ENCODE results near the gene KIF26B. TPM values are rescaled to one million over a fixed set of nuclear protein-coding genes. Genes with fewer than 3 reads are reported as not detected.

KIF26B gene
- total RNA-seq, 1 experiment from 2014 or later, result 1.2 TPM

DNA sequence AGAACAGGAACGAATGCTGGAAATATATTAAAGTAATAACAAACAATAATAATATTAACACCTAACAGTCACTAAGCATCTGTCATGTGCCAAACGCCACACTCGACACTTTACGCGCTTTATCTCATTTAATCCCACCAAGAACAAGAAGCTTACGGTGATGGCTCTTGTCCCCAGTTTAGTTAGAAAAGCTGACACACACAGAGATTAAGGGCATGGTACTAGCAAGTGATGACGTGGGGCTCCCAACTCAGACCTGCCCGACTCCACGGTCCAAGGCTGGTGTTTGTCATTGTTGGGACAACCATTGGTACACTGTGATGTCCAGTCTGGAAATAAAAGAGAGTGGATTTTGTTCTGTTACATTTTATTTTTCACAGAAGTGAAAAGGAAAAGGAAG, 41.1 kb upstream of the KIF26B start (continued):
- TF ChIP-seq, protein P1, sequence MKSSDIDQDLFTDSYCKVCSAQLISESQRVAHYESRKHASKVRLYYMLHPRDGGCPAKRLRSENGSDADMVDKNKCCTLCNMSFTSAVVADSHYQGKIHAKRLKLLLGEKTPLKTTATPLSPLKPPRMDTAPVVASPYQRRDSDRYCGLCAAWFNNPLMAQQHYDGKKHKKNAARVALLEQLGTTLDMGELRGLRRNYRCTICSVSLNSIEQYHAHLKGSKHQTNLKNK (CRISPR knock-in tag; IDR thresholded peaks at IDR 0.05), result no peak
- TF ChIP-seq KAT7 (CRISPR knock-in tag; IDR thresholded peaks at IDR 0.05; ENCODE audit: borderline replicate concordance) (no peak), TCF7 (CRISPR knock-in tag; IDR thresholded peaks at IDR 0.05; ENCODE audit: low read depth) (no peak), PRRX2 (CRISPR knock-in tag; IDR thresholded peaks at IDR 0.05) (no peak)
- TF ChIP-seq, protein P2, sequence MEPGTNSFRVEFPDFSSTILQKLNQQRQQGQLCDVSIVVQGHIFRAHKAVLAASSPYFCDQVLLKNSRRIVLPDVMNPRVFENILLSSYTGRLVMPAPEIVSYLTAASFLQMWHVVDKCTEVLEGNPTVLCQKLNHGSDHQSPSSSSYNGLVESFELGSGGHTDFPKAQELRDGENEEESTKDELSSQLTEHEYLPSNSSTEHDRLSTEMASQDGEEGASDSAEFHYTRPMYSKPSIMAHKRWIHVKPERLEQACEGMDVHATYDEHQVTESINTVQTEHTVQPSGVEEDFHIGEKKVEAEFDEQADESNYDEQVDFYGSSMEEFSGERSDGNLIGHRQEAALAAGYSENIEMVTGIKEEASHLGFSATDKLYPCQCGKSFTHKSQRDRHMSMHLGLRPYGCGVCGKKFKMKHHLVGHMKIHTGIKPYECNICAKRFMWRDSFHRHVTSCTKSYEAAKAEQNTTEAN (CRISPR knock-in tag; IDR thresholded peaks at IDR 0.05), result no peak
- TF ChIP-seq, protein P3, sequence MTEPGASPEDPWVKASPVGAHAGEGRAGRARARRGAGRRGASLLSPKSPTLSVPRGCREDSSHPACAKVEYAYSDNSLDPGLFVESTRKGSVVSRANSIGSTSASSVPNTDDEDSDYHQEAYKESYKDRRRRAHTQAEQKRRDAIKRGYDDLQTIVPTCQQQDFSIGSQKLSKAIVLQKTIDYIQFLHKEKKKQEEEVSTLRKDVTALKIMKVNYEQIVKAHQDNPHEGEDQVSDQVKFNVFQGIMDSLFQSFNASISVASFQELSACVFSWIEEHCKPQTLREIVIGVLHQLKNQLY (CRISPR knock-in tag; IDR thresholded peaks at IDR 0.05), result no peak

DNA sequence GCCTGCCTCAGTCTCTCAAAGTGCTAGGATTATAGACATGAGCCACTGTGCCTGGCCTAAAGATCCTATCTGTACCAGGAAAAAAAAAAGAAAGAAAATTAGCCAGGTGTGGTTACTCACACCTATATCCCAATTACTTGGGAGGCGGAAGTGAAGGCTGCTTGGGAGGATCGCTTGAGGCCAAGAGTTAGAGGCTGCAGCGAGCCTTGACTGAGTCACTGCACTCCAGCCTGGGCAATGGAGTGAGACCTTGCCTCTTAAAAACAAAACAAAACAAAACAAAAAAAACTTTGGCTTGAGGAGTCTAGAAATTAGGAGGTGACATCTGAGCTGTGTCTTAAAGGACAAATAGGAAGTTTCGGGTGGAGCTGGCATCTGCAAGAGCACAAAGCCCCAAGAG, 38.7 kb upstream of the KIF26B start:
- TF ChIP-seq ZNF263 (CRISPR knock-in tag; IDR thresholded peaks at IDR 0.05; ENCODE audit: low read depth), result no peak
- TF ChIP-seq, protein P4, sequence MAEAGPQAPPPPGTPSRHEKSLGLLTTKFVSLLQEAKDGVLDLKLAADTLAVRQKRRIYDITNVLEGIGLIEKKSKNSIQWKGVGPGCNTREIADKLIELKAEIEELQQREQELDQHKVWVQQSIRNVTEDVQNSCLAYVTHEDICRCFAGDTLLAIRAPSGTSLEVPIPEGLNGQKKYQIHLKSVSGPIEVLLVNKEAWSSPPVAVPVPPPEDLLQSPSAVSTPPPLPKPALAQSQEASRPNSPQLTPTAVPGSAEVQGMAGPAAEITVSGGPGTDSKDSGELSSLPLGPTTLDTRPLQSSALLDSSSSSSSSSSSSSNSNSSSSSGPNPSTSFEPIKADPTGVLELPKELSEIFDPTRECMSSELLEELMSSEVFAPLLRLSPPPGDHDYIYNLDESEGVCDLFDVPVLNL (CRISPR knock-in tag; IDR thresholded peaks at IDR 0.05; ENCODE audit: borderline replicate concordance, low read depth), result no peak
- no peak for TF ChIP-seq NFE2L1 (CRISPR knock-in tag; IDR thresholded peaks at IDR 0.05)
- TF ChIP-seq, protein P5, sequence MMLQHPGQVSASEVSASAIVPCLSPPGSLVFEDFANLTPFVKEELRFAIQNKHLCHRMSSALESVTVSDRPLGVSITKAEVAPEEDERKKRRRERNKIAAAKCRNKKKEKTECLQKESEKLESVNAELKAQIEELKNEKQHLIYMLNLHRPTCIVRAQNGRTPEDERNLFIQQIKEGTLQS (CRISPR knock-in tag; conservative IDR thresholded peaks at IDR 0.05), result no peak
- H3K36me3 Mint-ChIP-seq, result no peaks in the 10 kb centered on the region
- peak overlapping the region; percentile 13; the same call in 1 of the 2 replicates for H3K27ac Mint-ChIP-seq
- no peaks in the 10 kb centered on the region for H3K4me1 Mint-ChIP-seq
- DNase-seq (ENCODE audit: low spot score), result no peak
- ATAC-seq, result no peak
- no peak overlapping the region for H3K4me3 Mint-ChIP-seq
- H3K27me3 Mint-ChIP-seq (ENCODE audit: low read depth), result no peaks in the 10 kb centered on the region
- POLR2A ChIA-PET, result no interaction called here
- CTCF ChIA-PET, result interaction anchor here (1.4 kb wide), 1 partner anchor 8 kb away, joined by 3 read pairs; no protein-coding TSS in a partner anchor
- no peaks in the 10 kb centered on the region for H3K9me3 Mint-ChIP-seq

DNA sequence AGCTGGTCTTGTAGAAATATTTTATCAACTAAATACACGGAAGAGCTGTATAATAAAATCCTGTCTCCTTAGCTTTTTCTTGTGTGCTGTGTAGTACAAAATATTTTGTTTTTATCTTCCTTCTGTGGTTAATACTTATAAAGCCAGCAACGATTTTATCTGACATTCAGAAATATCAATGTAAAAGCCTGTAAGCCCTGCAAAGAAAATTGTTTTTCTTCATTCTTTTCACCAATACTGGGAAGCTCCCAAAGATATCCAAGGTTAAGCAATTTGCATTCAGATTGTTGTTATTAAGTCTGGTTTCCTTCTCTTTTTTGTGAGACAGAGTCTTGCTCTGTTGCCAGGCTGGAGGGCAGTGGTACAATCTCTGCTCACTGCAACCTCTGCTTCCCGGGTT, 38.0 kb upstream of the KIF26B start:
- ATAC-seq (no peak), DNase-seq (ENCODE audit: low spot score) (no peak)
- no peaks in the 10 kb centered on the region for H3K36me3 Mint-ChIP-seq
- no peaks in the 10 kb centered on the region for H3K27me3 Mint-ChIP-seq (ENCODE audit: low read depth)
- H3K27ac Mint-ChIP-seq, result no peak overlapping the region
- no peak overlapping the region for H3K4me3 Mint-ChIP-seq
- H3K4me1 Mint-ChIP-seq, result no peaks in the 10 kb centered on the region
- no peaks in the 10 kb centered on the region for H3K9me3 Mint-ChIP-seq
- CTCF ChIA-PET, result interaction anchor here (1.4 kb wide), 1 partner anchor 9 kb away, joined by 3 read pairs; no protein-coding TSS in a partner anchor
- POLR2A ChIA-PET, result no interaction called here
- TF ChIP-seq TCF7 (CRISPR knock-in tag; IDR thresholded peaks at IDR 0.05; ENCODE audit: low read depth) (no peak), ZNF416 (CRISPR knock-in tag; IDR thresholded peaks at IDR 0.05) (no peak), ZNF121 (CRISPR knock-in tag; IDR thresholded peaks at IDR 0.05) (no peak), PRRX2 (CRISPR knock-in tag; IDR thresholded peaks at IDR 0.05) (no peak), CREB1 (CRISPR knock-in tag; IDR thresholded peaks at IDR 0.05) (no peak), FOXJ3 (CRISPR knock-in tag; IDR thresholded peaks at IDR 0.05; ENCODE audit: borderline replicate concordance) (no peak), SOX15 (CRISPR knock-in tag; IDR thresholded peaks at IDR 0.05) (no peak)
- TF ChIP-seq, protein P6, sequence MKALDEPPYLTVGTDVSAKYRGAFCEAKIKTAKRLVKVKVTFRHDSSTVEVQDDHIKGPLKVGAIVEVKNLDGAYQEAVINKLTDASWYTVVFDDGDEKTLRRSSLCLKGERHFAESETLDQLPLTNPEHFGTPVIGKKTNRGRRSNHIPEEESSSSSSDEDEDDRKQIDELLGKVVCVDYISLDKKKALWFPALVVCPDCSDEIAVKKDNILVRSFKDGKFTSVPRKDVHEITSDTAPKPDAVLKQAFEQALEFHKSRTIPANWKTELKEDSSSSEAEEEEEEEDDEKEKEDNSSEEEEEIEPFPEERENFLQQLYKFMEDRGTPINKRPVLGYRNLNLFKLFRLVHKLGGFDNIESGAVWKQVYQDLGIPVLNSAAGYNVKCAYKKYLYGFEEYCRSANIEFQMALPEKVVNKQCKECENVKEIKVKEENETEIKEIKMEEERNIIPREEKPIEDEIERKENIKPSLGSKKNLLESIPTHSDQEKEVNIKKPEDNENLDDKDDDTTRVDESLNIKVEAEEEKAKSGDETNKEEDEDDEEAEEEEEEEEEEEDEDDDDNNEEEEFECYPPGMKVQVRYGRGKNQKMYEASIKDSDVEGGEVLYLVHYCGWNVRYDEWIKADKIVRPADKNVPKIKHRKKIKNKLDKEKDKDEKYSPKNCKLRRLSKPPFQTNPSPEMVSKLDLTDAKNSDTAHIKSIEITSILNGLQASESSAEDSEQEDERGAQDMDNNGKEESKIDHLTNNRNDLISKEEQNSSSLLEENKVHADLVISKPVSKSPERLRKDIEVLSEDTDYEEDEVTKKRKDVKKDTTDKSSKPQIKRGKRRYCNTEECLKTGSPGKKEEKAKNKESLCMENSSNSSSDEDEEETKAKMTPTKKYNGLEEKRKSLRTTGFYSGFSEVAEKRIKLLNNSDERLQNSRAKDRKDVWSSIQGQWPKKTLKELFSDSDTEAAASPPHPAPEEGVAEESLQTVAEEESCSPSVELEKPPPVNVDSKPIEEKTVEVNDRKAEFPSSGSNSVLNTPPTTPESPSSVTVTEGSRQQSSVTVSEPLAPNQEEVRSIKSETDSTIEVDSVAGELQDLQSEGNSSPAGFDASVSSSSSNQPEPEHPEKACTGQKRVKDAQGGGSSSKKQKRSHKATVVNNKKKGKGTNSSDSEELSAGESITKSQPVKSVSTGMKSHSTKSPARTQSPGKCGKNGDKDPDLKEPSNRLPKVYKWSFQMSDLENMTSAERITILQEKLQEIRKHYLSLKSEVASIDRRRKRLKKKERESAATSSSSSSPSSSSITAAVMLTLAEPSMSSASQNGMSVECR (CRISPR knock-in tag; IDR thresholded peaks at IDR 0.05; ENCODE audit: borderline replicate concordance), result no peak
- TF ChIP-seq, protein P7, sequence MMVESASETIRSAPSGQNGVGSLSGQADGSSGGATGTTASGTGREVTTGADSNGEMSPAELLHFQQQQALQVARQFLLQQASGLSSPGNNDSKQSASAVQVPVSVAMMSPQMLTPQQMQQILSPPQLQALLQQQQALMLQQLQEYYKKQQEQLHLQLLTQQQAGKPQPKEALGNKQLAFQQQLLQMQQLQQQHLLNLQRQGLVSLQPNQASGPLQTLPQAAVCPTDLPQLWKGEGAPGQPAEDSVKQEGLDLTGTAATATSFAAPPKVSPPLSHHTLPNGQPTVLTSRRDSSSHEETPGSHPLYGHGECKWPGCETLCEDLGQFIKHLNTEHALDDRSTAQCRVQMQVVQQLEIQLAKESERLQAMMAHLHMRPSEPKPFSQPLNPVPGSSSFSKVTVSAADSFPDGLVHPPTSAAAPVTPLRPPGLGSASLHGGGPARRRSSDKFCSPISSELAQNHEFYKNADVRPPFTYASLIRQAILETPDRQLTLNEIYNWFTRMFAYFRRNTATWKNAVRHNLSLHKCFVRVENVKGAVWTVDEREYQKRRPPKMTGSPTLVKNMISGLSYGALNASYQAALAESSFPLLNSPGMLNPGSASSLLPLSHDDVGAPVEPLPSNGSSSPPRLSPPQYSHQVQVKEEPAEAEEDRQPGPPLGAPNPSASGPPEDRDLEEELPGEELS (CRISPR knock-in tag; IDR thresholded peaks at IDR 0.05), result no peak
- TF ChIP-seq, protein P8, sequence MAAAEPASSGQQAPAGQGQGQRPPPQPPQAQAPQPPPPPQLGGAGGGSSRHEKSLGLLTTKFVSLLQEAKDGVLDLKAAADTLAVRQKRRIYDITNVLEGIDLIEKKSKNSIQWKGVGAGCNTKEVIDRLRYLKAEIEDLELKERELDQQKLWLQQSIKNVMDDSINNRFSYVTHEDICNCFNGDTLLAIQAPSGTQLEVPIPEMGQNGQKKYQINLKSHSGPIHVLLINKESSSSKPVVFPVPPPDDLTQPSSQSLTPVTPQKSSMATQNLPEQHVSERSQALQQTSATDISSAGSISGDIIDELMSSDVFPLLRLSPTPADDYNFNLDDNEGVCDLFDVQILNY (CRISPR knock-in tag; IDR thresholded peaks at IDR 0.05), result no peak
- TF ChIP-seq, protein P9, sequence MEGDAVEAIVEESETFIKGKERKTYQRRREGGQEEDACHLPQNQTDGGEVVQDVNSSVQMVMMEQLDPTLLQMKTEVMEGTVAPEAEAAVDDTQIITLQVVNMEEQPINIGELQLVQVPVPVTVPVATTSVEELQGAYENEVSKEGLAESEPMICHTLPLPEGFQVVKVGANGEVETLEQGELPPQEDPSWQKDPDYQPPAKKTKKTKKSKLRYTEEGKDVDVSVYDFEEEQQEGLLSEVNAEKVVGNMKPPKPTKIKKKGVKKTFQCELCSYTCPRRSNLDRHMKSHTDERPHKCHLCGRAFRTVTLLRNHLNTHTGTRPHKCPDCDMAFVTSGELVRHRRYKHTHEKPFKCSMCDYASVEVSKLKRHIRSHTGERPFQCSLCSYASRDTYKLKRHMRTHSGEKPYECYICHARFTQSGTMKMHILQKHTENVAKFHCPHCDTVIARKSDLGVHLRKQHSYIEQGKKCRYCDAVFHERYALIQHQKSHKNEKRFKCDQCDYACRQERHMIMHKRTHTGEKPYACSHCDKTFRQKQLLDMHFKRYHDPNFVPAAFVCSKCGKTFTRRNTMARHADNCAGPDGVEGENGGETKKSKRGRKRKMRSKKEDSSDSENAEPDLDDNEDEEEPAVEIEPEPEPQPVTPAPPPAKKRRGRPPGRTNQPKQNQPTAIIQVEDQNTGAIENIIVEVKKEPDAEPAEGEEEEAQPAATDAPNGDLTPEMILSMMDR (IDR thresholded peaks at IDR 0.05), result no peak
- TF ChIP-seq, protein P10, sequence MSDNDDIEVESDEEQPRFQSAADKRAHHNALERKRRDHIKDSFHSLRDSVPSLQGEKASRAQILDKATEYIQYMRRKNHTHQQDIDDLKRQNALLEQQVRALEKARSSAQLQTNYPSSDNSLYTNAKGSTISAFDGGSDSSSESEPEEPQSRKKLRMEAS (CRISPR knock-in tag; IDR thresholded peaks at IDR 0.05), result no peak
